ENCODE results near the gene EBF4.

Gene EBF4

GRCh38 chr20:2699775-2700413 lies 7.3 kb downstream of the EBF4 start:
- no peak for DNase-seq (ENCODE audit: low read depth in 3 of 3, low spot score in 1 of 3)

- DNase-seq (ENCODE audit: low read depth in 3 of 3, low spot score in 1 of 3) = no peak
Measured at GRCh38 chr20:2700913-2701620, 8.5 kb downstream of the EBF4 start.

GRCh38 chr20:2701671-2702081 lies 9.1 kb downstream of the EBF4 start:
- DNase-seq (ENCODE audit: low read depth in 3 of 3, low spot score in 1 of 3) = no peak

GRCh38 chr20:2703716-2704475 lies 11.3 kb downstream of the EBF4 start:
- no peak for DNase-seq (ENCODE audit: low read depth in 3 of 3, low spot score in 1 of 3)

GRCh38 chr20:2705931-2706645 lies 13.5 kb downstream of the EBF4 start:
- DNase-seq (ENCODE audit: low read depth in 3 of 3, low spot score in 1 of 3) = no peak

- DNase-seq (ENCODE audit: low read depth in 3 of 3, low spot score in 1 of 3) = no peak
Measured at GRCh38 chr20:2706688-2707352, 14.2 kb downstream of the EBF4 start.

- DNase-seq (ENCODE audit: low read depth in 3 of 3, low spot score in 1 of 3) = no peak
Measured at GRCh38 chr20:2707353-2708072, 14.9 kb downstream of the EBF4 start.

- no peak for DNase-seq (ENCODE audit: low read depth in 3 of 3, low spot score in 1 of 3)
Measured at GRCh38 chr20:2708073-2708415, 15.5 kb downstream of the EBF4 start.

GRCh38 chr20:2708665-2709064 lies 16.1 kb downstream of the EBF4 start:
- no peak for DNase-seq (ENCODE audit: low read depth in 3 of 3, low spot score in 1 of 3)

- DNase-seq (ENCODE audit: low read depth in 3 of 3, low spot score in 1 of 3) = no peak
Measured at GRCh38 chr20:2709205-2709981, 16.8 kb downstream of the EBF4 start.

- DNase-seq (ENCODE audit: low read depth in 3 of 3, low spot score in 1 of 3) = no peak
Measured at GRCh38 chr20:2713285-2713684, 20.7 kb downstream of the EBF4 start.

GRCh38 chr20:2729251-2729713 lies 36.7 kb downstream of the EBF4 start:
- no peak for DNase-seq (ENCODE audit: low read depth in 3 of 3, low spot score in 1 of 3)

GRCh38 chr20:2729791-2730190 lies 37.2 kb downstream of the EBF4 start:
- DNase-seq (ENCODE audit: low read depth in 3 of 3, low spot score in 1 of 3) = no peak

GRCh38 chr20:2734899-2735298 lies 42.3 kb downstream of the EBF4 start:
- no peak for DNase-seq (ENCODE audit: low read depth in 3 of 3, low spot score in 1 of 3)

- no peak for DNase-seq (ENCODE audit: low read depth in 3 of 3, low spot score in 1 of 3)
Measured at GRCh38 chr20:2736441-2736840, 43.9 kb downstream of the EBF4 start.

- DNase-seq (ENCODE audit: low read depth in 3 of 3, low spot score in 1 of 3) = no peak
Measured at GRCh38 chr20:2738331-2739041, 45.9 kb downstream of the EBF4 start.

GRCh38 chr20:2739042-2739398 lies 46.4 kb downstream of the EBF4 start:
- no peak for DNase-seq (ENCODE audit: low read depth in 3 of 3, low spot score in 1 of 3)

- no peak for DNase-seq (ENCODE audit: low read depth in 3 of 3, low spot score in 1 of 3)
Measured at GRCh38 chr20:2740702-2741101, 48.1 kb downstream of the EBF4 start.

GRCh38 chr20:2741463-2741862 lies 48.9 kb downstream of the EBF4 start:
- no peak for DNase-seq (ENCODE audit: low read depth in 3 of 3, low spot score in 1 of 3)
